Central memory CD8-positive, alpha-beta T cell (primary cell): ENCODE data around the gene DCDC2C.

Source experiments
- ATAC-seq: fragments of 150-1000 bp; cut with Tn5 transposase; replicated peaks from 2 replicates; pipeline ENCODE4 v1.10.0; 2022; ENCODE audit warnings: mild to moderate bottlenecking, moderate FRiP score, moderate number of reproducible peaks; ENCODE audit not compliant: poor library complexity, severe bottlenecking; ENCODE audit errors: extremely low read depth
- DNase-seq, 2 donors: peaks; one replicate each; pipeline ENCODE4 v3.0.0; 2021; ENCODE audit warnings: low spot score in 2 of 2
- H3K27ac Mint-ChIP-seq: one replicate; pipeline ENCODE4 v1.8.0; 2022; ENCODE audit warnings: low read depth, mild to moderate bottlenecking, moderate library complexity, mixed read lengths
- H3K27me3 Mint-ChIP-seq: one replicate; pipeline ENCODE4 v1.8.0; 2022; ENCODE audit warnings: mixed read lengths
- H3K36me3 Mint-ChIP-seq: one replicate; pipeline ENCODE4 v1.8.0; 2022; ENCODE audit warnings: mild to moderate bottlenecking, moderate library complexity, mixed read lengths; ENCODE audit not compliant: insufficient read depth
- H3K4me1 Mint-ChIP-seq: one replicate; pipeline ENCODE4 v1.8.0; 2022; ENCODE audit warnings: mixed read lengths
- H3K4me3 Mint-ChIP-seq: one replicate; pipeline ENCODE4 v1.8.0; 2022; ENCODE audit warnings: mild to moderate bottlenecking, moderate library complexity, mixed read lengths
- H3K9me3 Mint-ChIP-seq: one replicate; pipeline ENCODE4 v1.8.0; 2022; ENCODE audit warnings: mixed read lengths

The DCDC2C gene

GRCh38 chr2:3747032-3747654 lies 43.8 kb downstream of the DCDC2C start:
- H3K27ac Mint-ChIP-seq = no peak overlapping the region
- H3K27me3 Mint-ChIP-seq = peaks cover 13% of the 10 kb centered on the region
- DNase-seq (no peak), ATAC-seq (no peak)
- H3K4me3 Mint-ChIP-seq = no peak overlapping the region
- H3K36me3 Mint-ChIP-seq = no peaks in the 10 kb centered on the region
- no peaks in the 10 kb centered on the region for H3K9me3 Mint-ChIP-seq
- no peaks in the 10 kb centered on the region for H3K4me1 Mint-ChIP-seq

DNA sequence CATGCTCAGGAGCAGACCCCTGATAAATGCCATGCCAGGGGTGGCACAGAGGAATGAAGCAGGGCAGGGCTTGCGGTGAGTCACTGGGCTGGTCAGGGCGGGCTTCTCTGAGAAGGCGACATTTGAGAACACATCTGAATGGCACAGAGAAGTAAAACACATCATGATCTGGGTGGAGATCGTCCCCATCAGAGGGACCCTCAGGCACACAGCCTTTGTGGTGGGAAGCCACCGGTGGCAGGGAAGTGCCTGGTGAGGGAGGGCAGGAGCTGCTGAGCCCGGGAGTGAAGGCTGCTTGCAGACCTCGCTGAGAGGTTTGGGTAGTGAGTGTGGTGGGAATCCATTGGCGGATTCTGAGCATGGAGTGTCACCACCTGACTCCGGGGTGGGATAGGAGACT lies 44.5 kb downstream of the DCDC2C start:
- no peaks in the 10 kb centered on the region for H3K36me3 Mint-ChIP-seq
- H3K4me1 Mint-ChIP-seq = no peaks in the 10 kb centered on the region
- ATAC-seq (no peak), DNase-seq (no peak)
- no peak overlapping the region for H3K27ac Mint-ChIP-seq
- H3K4me3 Mint-ChIP-seq = no peak overlapping the region
- no peaks in the 10 kb centered on the region for H3K9me3 Mint-ChIP-seq
- peaks cover 8% of the 10 kb centered on the region for H3K27me3 Mint-ChIP-seq

GRCh38 chr2:3749201-3749600 lies 45.8 kb downstream of the DCDC2C start:
- no peaks in the 10 kb centered on the region for H3K9me3 Mint-ChIP-seq
- no peak overlapping the region for H3K27ac Mint-ChIP-seq
- no peaks in the 10 kb centered on the region for H3K36me3 Mint-ChIP-seq
- H3K4me3 Mint-ChIP-seq = no peak overlapping the region
- H3K4me1 Mint-ChIP-seq = no peaks in the 10 kb centered on the region
- ATAC-seq = no peak
- H3K27me3 Mint-ChIP-seq = peaks cover 8% of the 10 kb centered on the region
- no peak for DNase-seq

- DNase-seq (no peak), ATAC-seq (no peak)
- Mint-ChIP-seq H3K4me3 (no peak overlapping the region), H3K27me3 (peaks cover 8% of the 10 kb centered on the region), H3K4me1 (no peaks in the 10 kb centered on the region), H3K27ac (no peak overlapping the region), H3K9me3 (no peaks in the 10 kb centered on the region), H3K36me3 (no peaks in the 10 kb centered on the region)
Measured at GRCh38 chr2:3751251-3751650, 47.9 kb downstream of the DCDC2C start.

DNA sequence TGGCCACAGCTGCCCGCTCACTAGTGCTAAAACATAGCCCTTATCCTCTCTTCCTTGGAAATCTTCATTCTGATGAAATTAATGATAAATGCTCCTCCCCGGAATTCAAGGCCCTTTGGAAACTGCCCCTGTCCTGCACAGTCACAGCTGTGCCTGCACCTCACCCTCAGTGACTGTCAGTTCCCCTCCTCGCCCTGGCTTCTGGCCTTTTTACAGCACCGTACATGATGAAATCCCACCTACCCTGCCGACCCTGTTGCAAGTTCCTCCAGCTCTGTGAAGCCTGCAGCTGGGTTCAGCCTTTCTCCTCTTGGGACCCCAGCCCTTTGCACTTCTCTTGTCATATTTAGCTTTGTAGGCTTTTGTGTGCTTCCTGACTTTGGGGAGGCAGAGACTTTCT lies 48.4 kb downstream of the DCDC2C start:
- no peaks in the 10 kb centered on the region for H3K9me3 Mint-ChIP-seq
- no peak for DNase-seq
- no peak overlapping the region for H3K4me3 Mint-ChIP-seq
- H3K27me3 Mint-ChIP-seq = peaks cover 8% of the 10 kb centered on the region
- no peaks in the 10 kb centered on the region for H3K4me1 Mint-ChIP-seq
- H3K36me3 Mint-ChIP-seq = no peaks in the 10 kb centered on the region
- H3K27ac Mint-ChIP-seq = no peak overlapping the region
- no peak for ATAC-seq

DNA sequence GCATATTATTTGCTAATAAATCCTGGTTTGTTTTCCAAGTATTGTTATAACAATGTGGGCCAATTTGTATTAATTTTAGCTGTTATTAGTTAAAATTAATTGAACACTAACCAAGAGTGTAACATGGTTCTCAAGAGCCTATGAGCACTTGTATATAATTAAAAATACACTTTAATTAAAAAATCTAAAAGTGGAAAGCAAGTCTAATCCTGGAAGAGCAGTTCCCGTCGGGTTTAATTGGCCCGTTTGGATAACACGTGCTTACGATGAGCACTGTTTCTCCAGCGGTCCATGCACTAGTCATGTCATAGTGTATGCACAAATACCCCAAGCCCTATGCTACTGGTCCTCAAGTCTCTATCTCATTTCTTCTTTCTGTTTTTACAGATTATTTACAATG lies 49.0 kb downstream of the DCDC2C start:
- Mint-ChIP-seq H3K36me3 (no peaks in the 10 kb centered on the region), H3K4me3 (no peak overlapping the region), H3K27ac (no peak overlapping the region), H3K9me3 (no peaks in the 10 kb centered on the region), H3K27me3 (peaks cover 9% of the 10 kb centered on the region), H3K4me1 (no peaks in the 10 kb centered on the region)
- DNase-seq (no peak), ATAC-seq (no peak)

- ATAC-seq (no peak), DNase-seq (no peak)
- Mint-ChIP-seq H3K36me3 (no peaks in the 10 kb centered on the region), H3K4me3 (no peak overlapping the region), H3K4me1 (no peaks in the 10 kb centered on the region), H3K9me3 (no peaks in the 10 kb centered on the region), H3K27me3 (peaks cover 17% of the 10 kb centered on the region), H3K27ac (no peak overlapping the region)
Measured at GRCh38 chr2:3753561-3753960, 50.2 kb downstream of the DCDC2C start.

DNA sequence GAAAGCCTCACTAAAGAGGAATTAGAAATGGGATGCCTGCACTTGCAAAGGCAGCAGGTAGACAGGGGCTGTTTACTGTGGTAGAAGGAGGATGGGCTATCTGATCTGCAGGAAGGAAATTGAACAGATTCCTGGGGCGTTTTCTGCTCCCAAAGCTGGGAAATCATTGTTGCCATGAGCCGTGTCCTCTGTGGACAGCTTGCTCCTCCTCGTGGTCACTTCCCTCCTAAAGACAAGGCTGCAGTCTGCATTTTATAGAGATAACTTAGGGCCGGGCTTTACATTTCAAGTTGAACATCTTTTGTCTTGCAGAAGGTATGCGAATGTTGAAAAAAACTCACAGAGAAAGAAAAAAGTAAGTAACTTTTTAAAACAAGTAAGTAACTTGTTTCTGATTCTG lies 50.9 kb downstream of the DCDC2C start:
- ATAC-seq = no peak
- Mint-ChIP-seq H3K4me1 (no peaks in the 10 kb centered on the region), H3K27me3 (peaks cover 22% of the 10 kb centered on the region), H3K4me3 (no peak overlapping the region), H3K9me3 (peaks cover 2% of the 10 kb centered on the region), H3K27ac (no peak overlapping the region), H3K36me3 (no peaks in the 10 kb centered on the region)
- DNase-seq = no peak

- no peaks in the 10 kb centered on the region for H3K36me3 Mint-ChIP-seq
- H3K4me3 Mint-ChIP-seq = no peak overlapping the region
- ATAC-seq = no peak
- peaks cover 5% of the 10 kb centered on the region for H3K9me3 Mint-ChIP-seq
- no peaks in the 10 kb centered on the region for H3K4me1 Mint-ChIP-seq
- no peak overlapping the region for H3K27ac Mint-ChIP-seq
- peaks cover 27% of the 10 kb centered on the region for H3K27me3 Mint-ChIP-seq
- DNase-seq = no peak
Measured at GRCh38 chr2:3754795-3755194, 51.4 kb downstream of the DCDC2C start.

DNA sequence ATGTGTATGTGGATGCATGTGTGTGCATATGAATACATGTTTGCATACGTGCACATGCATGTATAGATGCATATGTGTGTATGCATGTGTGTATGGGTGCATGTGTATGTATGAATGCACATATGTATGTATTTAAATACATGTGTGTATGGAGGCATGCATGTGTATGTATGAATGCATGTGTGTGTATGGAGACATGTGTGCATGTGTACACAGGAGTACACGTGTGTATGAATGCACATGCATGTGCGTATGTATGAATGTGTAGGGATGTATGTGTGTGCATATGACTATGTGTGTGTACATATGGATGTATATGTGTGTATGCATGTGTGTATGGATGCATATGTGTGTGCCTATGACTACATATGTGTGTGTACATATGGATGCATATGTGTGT lies 51.9 kb downstream of the DCDC2C start:
- Mint-ChIP-seq H3K27me3 (peaks cover 27% of the 10 kb centered on the region), H3K36me3 (no peaks in the 10 kb centered on the region), H3K27ac (no peak overlapping the region), H3K4me1 (no peaks in the 10 kb centered on the region), H3K9me3 (peaks cover 5% of the 10 kb centered on the region), H3K4me3 (no peak overlapping the region)
- no peak for DNase-seq
- no peak for ATAC-seq

DNA sequence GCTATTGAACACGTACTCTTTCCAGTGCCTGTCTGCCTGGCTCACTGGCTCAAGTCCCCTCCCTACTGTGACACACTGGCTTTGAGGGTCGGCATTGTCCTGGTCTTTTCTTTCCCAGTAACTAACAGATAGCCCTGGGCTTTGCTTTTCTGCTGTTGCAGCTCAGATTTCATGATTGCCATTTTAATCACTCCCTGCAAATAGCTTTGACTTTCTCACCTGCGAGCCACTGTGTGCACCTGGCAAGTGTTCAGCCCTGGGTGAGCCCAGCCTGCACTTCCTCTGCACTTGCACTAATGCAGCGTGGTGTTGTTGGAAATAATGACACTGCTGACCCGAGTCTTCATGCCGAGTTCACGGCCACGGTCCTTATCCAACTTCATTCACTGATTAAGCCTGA lies 52.9 kb downstream of the DCDC2C start:
- ATAC-seq = no peak
- no peak overlapping the region for H3K4me3 Mint-ChIP-seq
- H3K4me1 Mint-ChIP-seq = no peaks in the 10 kb centered on the region
- H3K27me3 Mint-ChIP-seq = peaks cover 27% of the 10 kb centered on the region
- H3K27ac Mint-ChIP-seq = no peak overlapping the region
- H3K36me3 Mint-ChIP-seq = no peaks in the 10 kb centered on the region
- H3K9me3 Mint-ChIP-seq = peaks cover 5% of the 10 kb centered on the region
- no peak for DNase-seq

GRCh38 chr2:3758906-3759305 lies 55.5 kb downstream of the DCDC2C start:
- H3K9me3 Mint-ChIP-seq = peaks cover 5% of the 10 kb centered on the region
- H3K36me3 Mint-ChIP-seq = no peaks in the 10 kb centered on the region
- H3K4me3 Mint-ChIP-seq = no peak overlapping the region
- ATAC-seq (no peak), DNase-seq (no peak)
- no peaks in the 10 kb centered on the region for H3K4me1 Mint-ChIP-seq
- H3K27ac Mint-ChIP-seq = no peak overlapping the region
- peaks cover 19% of the 10 kb centered on the region for H3K27me3 Mint-ChIP-seq

- peaks cover 19% of the 10 kb centered on the region for H3K27me3 Mint-ChIP-seq
Measured at GRCh38 chr2:3759331-3759730, 56.0 kb downstream of the DCDC2C start.

GRCh38 chr2:3759761-3760160 lies 56.4 kb downstream of the DCDC2C start:
- H3K4me3 Mint-ChIP-seq = no peak overlapping the region
- H3K36me3 Mint-ChIP-seq = no peaks in the 10 kb centered on the region
- no peak overlapping the region for H3K27ac Mint-ChIP-seq
- H3K27me3 Mint-ChIP-seq = peaks cover 19% of the 10 kb centered on the region
- no peak for ATAC-seq
- no peaks in the 10 kb centered on the region for H3K4me1 Mint-ChIP-seq
- peaks cover 5% of the 10 kb centered on the region for H3K9me3 Mint-ChIP-seq
- no peak for DNase-seq

More at GRCh38 chr2:3759331-3759730, 56.0 kb downstream of the DCDC2C start:
- H3K27ac Mint-ChIP-seq = no peak overlapping the region
- ATAC-seq = no peak
- H3K4me3 Mint-ChIP-seq = no peak overlapping the region
- no peaks in the 10 kb centered on the region for H3K4me1 Mint-ChIP-seq
- no peak for DNase-seq
- H3K36me3 Mint-ChIP-seq = no peaks in the 10 kb centered on the region
- H3K9me3 Mint-ChIP-seq = peaks cover 5% of the 10 kb centered on the region
